ENCODE measurements around the gene FGFRL1. TPM values are rescaled to one million over a fixed set of nuclear protein-coding genes. Genes with fewer than 3 reads are reported as not detected.

Gene FGFRL1
- total RNA-seq, 1 experiment from 2014 or later = 30.4 TPM

GRCh38 chr4:1072830-1073446, 61.5 kb downstream of the FGFRL1 start:
- TF ChIP-seq CTCF (conservative IDR thresholded peaks at IDR 0.05; ENCODE audit: low read depth, low read length) = peak; percentile 77
- no peak for TF ChIP-seq EZH2 (IDR thresholded peaks at IDR 0.05; ENCODE audit: borderline replicate concordance, low read depth, low read length, poor library complexity, severe bottlenecking)
- Histone ChIP-seq H3K27me3 (replicated peaks; ENCODE audit: insufficient read depth, low read depth, low read length, poor library complexity) (peaks cover 10% of the 10 kb centered on the region), H3K36me3 (ENCODE audit: insufficient read depth, low read length, poor library complexity, severe bottlenecking) (no peaks in the 10 kb centered on the region), H3K9me3 (ENCODE audit: low read depth, low read length, poor library complexity, severe bottlenecking) (no peaks in the 10 kb centered on the region), H3K4me3 (ENCODE audit: low read depth, low read length, poor library complexity, severe bottlenecking) (no peak overlapping the region), H3K27ac (ENCODE audit: low read depth, low read length, poor library complexity, severe bottlenecking) (no peak overlapping the region), H3K4me1 (ENCODE audit: insufficient read depth, low read length, poor library complexity, severe bottlenecking) (no peaks in the 10 kb centered on the region)
- peak; percentile 72 for DNase-seq (ENCODE audit: low spot score)
- intact Hi-C loops (cut with micrococcal nuclease; ENCODE audit: unreplicated experiment) = no loop called here
- CTCF ChIA-PET = no interaction called here
- POLR2A ChIA-PET (ENCODE audit: low non-redundant PET) = no interaction called here
- no TSS peak for BruUV-seq (replicated peaks)

DNA sequence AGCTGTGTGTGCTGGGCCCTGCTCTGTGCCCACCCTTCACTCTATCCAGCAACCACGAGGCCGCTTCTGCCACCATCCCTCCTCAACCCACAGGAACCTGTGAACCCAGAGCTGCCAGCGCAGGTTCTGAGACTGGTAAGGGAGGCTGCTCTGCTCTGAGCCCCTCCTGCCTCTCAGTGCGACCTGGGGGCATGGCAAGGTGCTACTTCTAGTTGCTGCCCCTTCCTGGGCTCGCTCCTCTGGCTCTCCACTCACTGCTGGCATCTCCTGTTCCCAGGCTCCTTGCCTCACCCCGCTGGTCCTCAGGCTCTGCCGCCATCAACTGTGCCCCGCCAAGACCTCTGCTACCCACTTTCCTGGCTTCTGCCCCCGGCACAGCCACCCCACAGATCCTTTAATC, 62.7 kb downstream of the FGFRL1 start:
- H3K36me3 ChIP-seq (ENCODE audit: insufficient read depth, low read length, poor library complexity, severe bottlenecking) = no peaks in the 10 kb centered on the region
- no peaks in the 10 kb centered on the region for H3K27me3 ChIP-seq (replicated peaks; ENCODE audit: insufficient read depth, low read depth, low read length, poor library complexity)
- intact Hi-C loops (cut with micrococcal nuclease; ENCODE audit: unreplicated experiment) = no loop called here
- ChIA-PET CTCF (no interaction called here), POLR2A (ENCODE audit: low non-redundant PET) (no interaction called here)
- H3K4me3 ChIP-seq (ENCODE audit: low read depth, low read length, poor library complexity, severe bottlenecking) = no peak overlapping the region
- no peaks in the 10 kb centered on the region for H3K9me3 ChIP-seq (ENCODE audit: low read depth, low read length, poor library complexity, severe bottlenecking)
- DNase-seq (ENCODE audit: low spot score) = no peak
- TF ChIP-seq EZH2 (IDR thresholded peaks at IDR 0.05; ENCODE audit: borderline replicate concordance, low read depth, low read length, poor library complexity, severe bottlenecking) (no peak), CTCF (conservative IDR thresholded peaks at IDR 0.05; ENCODE audit: low read depth, low read length) (no peak)
- no peaks in the 10 kb centered on the region for H3K4me1 ChIP-seq (ENCODE audit: insufficient read depth, low read length, poor library complexity, severe bottlenecking)
- BruUV-seq (replicated peaks) = no TSS peak
- H3K27ac ChIP-seq (ENCODE audit: low read depth, low read length, poor library complexity, severe bottlenecking) = no peak overlapping the region

GRCh38 chr4:1075225-1075624, 63.8 kb downstream of the FGFRL1 start:
- Histone ChIP-seq H3K36me3 (ENCODE audit: insufficient read depth, low read length, poor library complexity, severe bottlenecking) (no peaks in the 10 kb centered on the region), H3K27me3 (replicated peaks; ENCODE audit: insufficient read depth, low read depth, low read length, poor library complexity) (no peaks in the 10 kb centered on the region), H3K9me3 (ENCODE audit: low read depth, low read length, poor library complexity, severe bottlenecking) (no peaks in the 10 kb centered on the region), H3K27ac (ENCODE audit: low read depth, low read length, poor library complexity, severe bottlenecking) (no peak overlapping the region), H3K4me3 (ENCODE audit: low read depth, low read length, poor library complexity, severe bottlenecking) (no peak overlapping the region), H3K4me1 (ENCODE audit: insufficient read depth, low read length, poor library complexity, severe bottlenecking) (no peaks in the 10 kb centered on the region)
- no TSS peak for BruUV-seq (replicated peaks)
- intact Hi-C loops (cut with micrococcal nuclease; ENCODE audit: unreplicated experiment) = no loop called here
- TF ChIP-seq EZH2 (IDR thresholded peaks at IDR 0.05; ENCODE audit: borderline replicate concordance, low read depth, low read length, poor library complexity, severe bottlenecking) (no peak), CTCF (conservative IDR thresholded peaks at IDR 0.05; ENCODE audit: low read depth, low read length) (no peak)
- DNase-seq (ENCODE audit: low spot score) = no peak
- CTCF ChIA-PET = no interaction called here
- POLR2A ChIA-PET (ENCODE audit: low non-redundant PET) = interaction anchor here (0.5 kb wide), 1 partner anchor 165 kb away, joined by 5 read pairs; no protein-coding TSS in a partner anchor
